HCT116 (cell line): Measurements from ENCODE around the gene CD40LG. TPM values are rescaled to one million over a fixed set of nuclear protein-coding genes. Genes with fewer than 3 reads are reported as not detected.

Source experiments
- ATAC-seq: fragments of 200-7000 bp; cut with Tn5 transposase; 2 replicates; pipeline ENCODE4 v1.9.1; 2020; ENCODE audit warnings: mild to moderate bottlenecking, moderate library complexity
- BruUV-seq: library from RNA; stranded (reverse); fragments of 400-500 nt; replicated peaks from 2 replicates; lab custom pipeline; 2021; lab: Mats Ljungman, UMichigan
- CTCF ChIA-PET: fragments of 300-600 bp; sonication (Branson Sonifier 250); formaldehyde crosslinking; loops from one replicate; lab custom pipeline; 2021; ENCODE audit warnings: antibody characterized with exemption; lab: Charles Lee
- POLR2A ChIA-PET: fragments of 300-600, 350-600 bp; sonication (Branson Sonifier 250); formaldehyde crosslinking; loops from one replicate; lab custom pipeline; 2021; ENCODE audit warnings: antibody characterized with exemption; lab: Charles Lee
- RAD21 ChIA-PET, 2 experiments: fragments of 300-600 bp; sonication (Branson Sonifier 250); formaldehyde crosslinking; loops; one replicate each; lab custom pipeline; 2023; ENCODE audit warnings: low total read pairs in 2 of 2; ENCODE audit not compliant: uncharacterized antibody in 2 of 2, unreplicated experiment in 2 of 2, low non-redundant PET in 1 of 2; lab: Charles Lee
- DNase-seq: peaks from one replicate; pipeline ENCODE4 v3.0.0-alpha.2; 2010; ENCODE audit warnings: low read depth, low spot score
- H2AFZ ChIP-seq: fragments of 200-600 bp; shearing (Covaris generic), sonication (generic); 2 replicates; pipeline ENCODE4 v1.6.1; 2017; ENCODE audit warnings: low read depth, mixed run types, mixed read lengths, antibody characterized with exemption, low read length; ENCODE audit not compliant: poor library complexity, severe bottlenecking
- H3K27ac ChIP-seq: 2 replicates; pipeline ENCODE4 v1.5.1; 2012; ENCODE audit warnings: low read depth, low read length
- H3K27me3 ChIP-seq: fragments of 200-600 bp; sonication (generic); 2 replicates; pipeline ENCODE4 v1.6.1; 2016; ENCODE audit warnings: mixed run types, low read length, mixed read lengths; ENCODE audit not compliant: insufficient read depth
- H3K36me3 ChIP-seq, 2 experiments: fragments of 200-500 bp in 1 of 2; fragments of 200-600 bp in 1 of 2; sonication (Bioruptor generic) in 1 of 2; sonication (generic) in 1 of 2; 2 replicates each; pipeline versions ENCODE4 v1.5.1 to v1.6.1; 2014 to 2016; ENCODE audit warnings: low read length in 2 of 2, inconsistent platforms in 1 of 2, mixed read lengths in 1 of 2, mixed run types in 1 of 2; ENCODE audit not compliant: insufficient read depth in 2 of 2, control insufficient read depth in 1 of 2
- H3K4me1 ChIP-seq, 2 experiments: fragments of 200-600 bp in 1 of 2; sonication (generic) in 1 of 2; 2 replicates each; pipeline versions ENCODE4 v1.5.1 to v1.6.1; 2012 to 2017; ENCODE audit warnings: low read length in 2 of 2, inconsistent platforms in 1 of 2, mild to moderate bottlenecking in 1 of 2, mixed read lengths in 1 of 2, mixed run types in 1 of 2, moderate library complexity in 1 of 2; ENCODE audit not compliant: insufficient read depth in 2 of 2, control insufficient read depth in 1 of 2
- H3K4me2 ChIP-seq: fragments of 200-600 bp; sonication (generic); 2 replicates; pipeline ENCODE4 v1.6.1; 2017; ENCODE audit warnings: mixed run types, low read length, mixed read lengths
- H3K4me3 ChIP-seq, 2 experiments: fragments of 200-600 bp in 1 of 2; sonication (generic) in 1 of 2; replicated peaks in 1 of 2; 2 replicates each; pipeline ENCODE4 v1.5.1; 2011 to 2016; ENCODE audit warnings: low read length in 2 of 2, control low read depth in 1 of 2, low read depth in 1 of 2, mild to moderate bottlenecking in 1 of 2, mixed read lengths in 1 of 2, mixed run types in 1 of 2
- H3K79me2 ChIP-seq: fragments of 200-600 bp; sonication (generic); 2 replicates; pipeline ENCODE4 v1.6.1; 2017; ENCODE audit warnings: mild to moderate bottlenecking, mixed run types, low read length, moderate library complexity, mixed read lengths; ENCODE audit not compliant: insufficient read depth
- H3K9ac ChIP-seq: fragments of 200-600 bp; sonication (generic); 2 replicates; pipeline ENCODE4 v1.6.1; 2016; ENCODE audit warnings: low read length, mixed read lengths
- H3K9me2 ChIP-seq: fragments of 200-600 bp; sonication (generic), shearing (Covaris generic); 2 replicates; pipeline ENCODE4 v1.6.1; 2017; ENCODE audit warnings: mixed run types, mild to moderate bottlenecking, moderate library complexity; ENCODE audit not compliant: insufficient read depth
- H3K9me3 ChIP-seq, 2 experiments: fragments of 200-500 bp in 1 of 2; fragments of 200-600 bp in 1 of 2; sonication (Bioruptor generic) in 1 of 2; sonication (generic) in 1 of 2; 2 replicates each; pipeline ENCODE4 v1.6.1; 2014 to 2017; ENCODE audit warnings: low read length in 2 of 2, mixed read lengths in 2 of 2, inconsistent platforms in 1 of 2, low read depth in 1 of 2, mild to moderate bottlenecking in 1 of 2, mixed run types in 1 of 2, moderate library complexity in 1 of 2; ENCODE audit not compliant: control insufficient read depth in 1 of 2, insufficient read depth in 1 of 2
- H4K20me1 ChIP-seq: fragments of 200-600 bp; sonication (generic), shearing (Covaris generic); 2 replicates; pipeline ENCODE4 v1.6.1; 2017; ENCODE audit warnings: mixed run types, mild to moderate bottlenecking, moderate library complexity; ENCODE audit not compliant: insufficient read depth
- CTCF ChIP-seq, 3 experiments: fragments of 200-600 bp in 1 of 3; sonication (generic) in 1 of 3; IDR thresholded peaks in 2 of 3; conservative IDR thresholded peaks in 1 of 3; 2 replicates each; pipeline ENCODE4 v1.5.1; 2012 to 2017; ENCODE audit warnings: low read depth in 2 of 3, low read length in 2 of 3, antibody characterized with exemption in 1 of 3, borderline replicate concordance in 1 of 3, control low read depth in 1 of 3, mild to moderate bottlenecking in 1 of 3, mixed read lengths in 1 of 3, mixed run types in 1 of 3, moderate library complexity in 1 of 3; ENCODE audit not compliant: insufficient read depth in 1 of 3
- EGR1 ChIP-seq: IDR thresholded peaks from 2 replicates; pipeline ENCODE4 v1.6.1; 2012; ENCODE audit warnings: low read depth
- FOSL1 ChIP-seq: IDR thresholded peaks from 2 replicates; pipeline ENCODE4 v1.6.1; 2012; ENCODE audit warnings: low read depth
- RAD21 ChIP-seq: IDR thresholded peaks from 2 replicates; pipeline ENCODE4 v1.6.1; 2012; ENCODE audit warnings: low read depth, mild to moderate bottlenecking
- intact Hi-C: fragments of 100-400 bp; cut with micrococcal nuclease; formaldehyde crosslinking; loops from 2 replicates; pipeline ENCODE4 v1.10.0; 2022
- total RNA-seq: library from RNA; stranded (reverse); gene quantifications from one replicate; pipeline ENCODE4 v1.2.1, GENCODE V29; 2021; ENCODE audit not compliant: unreplicated experiment

Gene CD40LG
- total RNA-seq, 1 experiment from 2014 or later = not detected

- no peaks in the 10 kb centered on the region for H3K4me1 ChIP-seq
- BruUV-seq = no TSS peak
- CTCF ChIA-PET = interaction anchor here (0.5 to 1.5 kb wide), 2 partner anchors 13 to 176 kb away, joined by 3 to 4 read pairs; partner anchors contain the start of gene VGLL1
- intact Hi-C loops = no loop called here
- H3K9ac ChIP-seq = no peak overlapping the region
- POLR2A ChIA-PET = no interaction called here
- H3K27me3 ChIP-seq = no peaks in the 10 kb centered on the region
- no peak overlapping the region for H3K27ac ChIP-seq
- no peak overlapping the region for H2AFZ ChIP-seq
- RAD21 ChIA-PET = interaction anchor here in 1 of 2 experiments (0.7 kb wide), 1 partner anchor 100 kb away, joined by 3 read pairs; no protein-coding TSS in a partner anchor
- no peak for DNase-seq
- H3K4me3 ChIP-seq = no peak overlapping the region
- H4K20me1 ChIP-seq = no peaks in the 10 kb centered on the region
- H3K9me3 ChIP-seq = no peaks in the 10 kb centered on the region
- no peaks in the 10 kb centered on the region for H3K79me2 ChIP-seq
- H3K9me2 ChIP-seq = no peaks in the 10 kb centered on the region
- H3K4me2 ChIP-seq = no peak overlapping the region
- TF ChIP-seq RAD21 (0 out of 2 replicates have a peak, but pooled peaks have one; percentile 16), EGR1 (no peak), FOSL1 (no peak), CTCF (IDR thresholded peaks at IDR 0.05 in 2 of 3, conservative IDR thresholded peaks at IDR 0.05 in 1 of 3; ENCODE audit: borderline replicate concordance in 1 of 3, insufficient read depth in 1 of 3, low read depth in 2 of 3, low read length in 2 of 3) (peak in 2 of 3 experiments; percentile 27 to 51; a peak in 3 of 6 replicates)
- TF ChIP-seq, all 23 proteins: peak for 2
- no peaks in the 10 kb centered on the region for H3K36me3 ChIP-seq
- peak; percentile 75 for ATAC-seq
These were observed 60.4 kb downstream of the CD40LG start for GRCh38 chrX:136708348-136708747.

Other genes with a start within 250 kb of the CD40LG start
- not detected for gene BRS3, start 160.2 kb upstream of the CD40LG start, total RNA-seq
- gene HTATSF1, start 150.6 kb upstream of the CD40LG start, total RNA-seq = 39.7 TPM
- gene VGLL1, start 115.9 kb upstream of the CD40LG start, total RNA-seq = not detected
- 1.9 TPM for gene ARHGEF6, start 132.8 kb downstream of the CD40LG start, total RNA-seq
- 267 TPM for gene RBMX, start 232.6 kb downstream of the CD40LG start, total RNA-seq